HG03457 (cell line): Measurements from ENCODE around the gene VPS26C.
"Not testable (repeated sequence)": the region's sequence is repeated elsewhere in the genome, so short reads cannot be mapped to it uniquely, and the experiment has no call there.

Experiments used
- ATAC-seq: cut with Tn5 transposase; IDR thresholded peaks from one replicate; pipeline ENCODE4 v1.9.1; 2021; ENCODE audit warnings: moderate number of reproducible peaks; ENCODE audit not compliant: unreplicated experiment

VPS26C gene

GRCh38 chr21:37231671-37232070 is 35.5 kb downstream of the VPS26C start:
- ATAC-seq: no peak

GRCh38 chr21:37231249-37231645 is 35.9 kb downstream of the VPS26C start:
- ATAC-seq: no peak

GRCh38 chr21:37230632-37231248 is 36.4 kb downstream of the VPS26C start:
- ATAC-seq: no peak

GRCh38 chr21:37228003-37228400 is 39.1 kb downstream of the VPS26C start:
- ATAC-seq: no peak

- no peak for ATAC-seq
Measured at GRCh38 chr21:37227071-37228002, 39.8 kb downstream of the VPS26C start.

- ATAC-seq: no peak
Measured at GRCh38 chr21:37226041-37226920, 40.9 kb downstream of the VPS26C start.

GRCh38 chr21:37224861-37225839 is 42.0 kb downstream of the VPS26C start:
- no peak for ATAC-seq

GRCh38 chr21:37223804-37224345 is 43.3 kb downstream of the VPS26C start:
- ATAC-seq: no peak

- not testable (repeated sequence) for ATAC-seq
Measured at GRCh38 chr21:37222248-37222647, 44.9 kb downstream of the VPS26C start.

- peak; percentile 68 for ATAC-seq
Measured at GRCh38 chr21:37220981-37221664, 46.0 kb downstream of the VPS26C start.

- ATAC-seq: peak; percentile 32
Measured at GRCh38 chr21:37220433-37220980, 46.6 kb downstream of the VPS26C start.

- ATAC-seq: no peak
Measured at GRCh38 chr21:37219761-37220432, 47.2 kb downstream of the VPS26C start.

GRCh38 chr21:37214952-37215351 is 52.2 kb downstream of the VPS26C start:
- ATAC-seq: no peak

GRCh38 chr21:37210799-37211198 is 56.3 kb downstream of the VPS26C start:
- no peak for ATAC-seq

- ATAC-seq: no peak
Measured at GRCh38 chr21:37210130-37210529, 57.0 kb downstream of the VPS26C start.

GRCh38 chr21:37208741-37209225 is 58.4 kb downstream of the VPS26C start:
- ATAC-seq: no peak

GRCh38 chr21:37208056-37208721 is 58.9 kb downstream of the VPS26C start:
- ATAC-seq: peak; percentile 39
